22Rv1 (cell line): ENCODE data around the gene SDHAF1.
"Not testable (repeated sequence)": the region's sequence is repeated elsewhere in the genome, so short reads cannot be mapped to it uniquely, and the experiment has no call there.

Experiments
- H3K27ac ChIP-seq: fragments of 450-650 bp; 2 replicates; pipeline ENCODE4 v1.5.1; 2017
- ZFX ChIP-seq: fragments of 450-650 bp; IDR thresholded peaks from 2 replicates; pipeline ENCODE4 v1.6.1; 2017; ENCODE audit warnings: antibody characterized with exemption, borderline replicate concordance
- TF ChIP-seq, protein P1 (sequence below): fragments of 450-650 bp; IDR thresholded peaks from 2 replicates; pipeline ENCODE4 v1.5.1; 2017; ENCODE audit warnings: mild to moderate bottlenecking

Gene SDHAF1

DNA sequence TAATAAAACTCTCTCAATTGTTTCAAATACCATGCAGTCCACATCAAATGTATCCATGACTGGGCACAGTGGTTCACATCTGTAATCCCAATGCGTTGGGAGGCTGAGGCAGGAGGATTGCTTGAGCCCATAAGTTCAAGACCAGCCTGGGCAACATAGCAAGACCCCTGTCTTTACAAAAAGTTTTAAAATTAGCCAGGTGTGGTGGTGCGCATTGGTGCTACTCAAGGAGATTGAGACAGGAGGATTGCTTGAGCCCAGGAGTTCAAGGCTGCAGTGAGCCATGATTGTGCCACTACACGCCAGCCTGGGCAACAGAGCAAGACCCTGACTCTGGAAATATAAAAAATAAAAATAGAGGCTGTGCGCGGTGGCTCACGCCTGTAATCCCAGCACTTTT lies 32.7 kb downstream of the SDHAF1 start:
- TF ChIP-seq, protein P1, sequence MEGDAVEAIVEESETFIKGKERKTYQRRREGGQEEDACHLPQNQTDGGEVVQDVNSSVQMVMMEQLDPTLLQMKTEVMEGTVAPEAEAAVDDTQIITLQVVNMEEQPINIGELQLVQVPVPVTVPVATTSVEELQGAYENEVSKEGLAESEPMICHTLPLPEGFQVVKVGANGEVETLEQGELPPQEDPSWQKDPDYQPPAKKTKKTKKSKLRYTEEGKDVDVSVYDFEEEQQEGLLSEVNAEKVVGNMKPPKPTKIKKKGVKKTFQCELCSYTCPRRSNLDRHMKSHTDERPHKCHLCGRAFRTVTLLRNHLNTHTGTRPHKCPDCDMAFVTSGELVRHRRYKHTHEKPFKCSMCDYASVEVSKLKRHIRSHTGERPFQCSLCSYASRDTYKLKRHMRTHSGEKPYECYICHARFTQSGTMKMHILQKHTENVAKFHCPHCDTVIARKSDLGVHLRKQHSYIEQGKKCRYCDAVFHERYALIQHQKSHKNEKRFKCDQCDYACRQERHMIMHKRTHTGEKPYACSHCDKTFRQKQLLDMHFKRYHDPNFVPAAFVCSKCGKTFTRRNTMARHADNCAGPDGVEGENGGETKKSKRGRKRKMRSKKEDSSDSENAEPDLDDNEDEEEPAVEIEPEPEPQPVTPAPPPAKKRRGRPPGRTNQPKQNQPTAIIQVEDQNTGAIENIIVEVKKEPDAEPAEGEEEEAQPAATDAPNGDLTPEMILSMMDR, result no peak
- TF ChIP-seq ZFX, result no peak

DNA sequence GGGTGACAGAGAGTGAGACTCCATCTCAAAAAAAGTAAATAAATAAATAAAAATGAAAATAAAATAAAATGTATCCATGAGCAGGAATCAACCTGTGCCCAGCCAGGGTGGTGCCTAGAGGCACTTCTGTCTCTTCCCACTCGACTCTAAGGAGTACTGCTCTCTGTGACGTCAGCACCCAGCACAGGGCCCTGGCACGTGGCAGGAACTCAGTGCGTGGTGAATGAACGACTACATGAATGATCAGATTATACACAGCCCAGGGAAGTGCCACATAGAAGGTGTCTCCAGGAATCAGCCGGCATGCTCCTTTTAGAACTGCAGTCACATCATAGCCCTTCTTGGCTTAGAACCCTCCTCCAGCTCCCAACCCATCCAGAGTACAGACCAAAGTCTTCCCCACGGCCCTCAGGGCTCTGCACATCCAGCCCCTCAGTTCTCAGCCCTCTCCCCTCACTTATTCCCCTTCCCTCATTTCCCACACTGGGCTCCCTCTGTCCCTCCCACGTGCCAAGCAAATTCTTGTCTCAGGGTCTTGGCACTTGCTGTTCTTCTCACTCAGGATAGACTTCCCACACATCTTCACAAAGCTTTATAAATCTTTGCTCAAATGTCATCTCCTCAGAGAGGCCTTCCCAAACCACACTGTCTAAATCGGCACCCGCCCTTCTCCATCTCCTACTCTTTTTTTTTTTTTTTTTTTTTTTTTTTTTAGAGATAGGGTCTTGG lies 33.5 kb downstream of the SDHAF1 start:
- TF ChIP-seq, protein P1, result no peak
- no peak for TF ChIP-seq ZFX
- H3K27ac ChIP-seq, result no peak overlapping the region

More for the DNA sequence above, 32.7 kb downstream of the SDHAF1 start:
- H3K27ac ChIP-seq, result no peak overlapping the region

DNA sequence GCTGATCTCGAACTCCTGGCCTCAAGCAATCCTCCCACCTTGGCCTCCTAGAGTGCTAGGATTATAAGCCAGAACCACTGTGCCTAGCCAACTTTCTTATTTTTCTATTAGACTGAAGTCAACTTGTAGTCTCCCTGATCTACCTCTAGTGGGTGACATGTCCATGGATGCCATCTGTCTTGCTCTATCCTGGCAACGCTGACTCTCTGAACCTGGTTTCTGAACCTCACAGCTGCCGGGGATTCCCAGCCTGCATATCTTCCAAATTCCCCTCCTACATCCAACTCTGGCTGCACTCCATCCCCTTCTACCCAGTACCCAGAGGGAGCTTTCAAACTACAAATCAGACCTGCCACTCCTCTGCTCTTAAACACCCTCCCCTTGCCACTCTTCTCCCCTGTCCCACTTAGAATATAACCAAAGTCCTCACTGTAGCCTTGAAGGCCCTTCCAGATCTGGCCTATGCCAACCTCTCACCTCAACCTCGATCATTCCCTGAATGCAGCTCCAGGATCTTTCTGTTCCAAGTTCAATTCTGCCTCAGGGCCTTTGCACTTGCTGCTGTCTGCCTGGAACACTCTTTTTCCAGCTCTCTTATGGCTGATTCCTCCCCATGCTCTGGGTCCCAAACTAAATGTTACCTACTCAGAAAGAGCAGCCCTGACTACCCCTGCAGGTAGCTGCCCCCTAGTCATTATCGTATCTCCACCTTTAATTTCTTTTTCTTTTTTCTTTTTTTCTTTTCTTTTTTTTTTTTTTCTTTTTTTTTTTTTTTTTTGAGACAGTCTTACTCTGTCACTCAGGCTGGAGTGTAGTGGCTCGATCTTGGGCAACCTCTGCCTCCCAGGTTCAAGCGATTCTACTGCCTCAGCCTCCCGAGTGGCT lies 35.5 kb downstream of the SDHAF1 start:
- TF ChIP-seq ZFX, result no peak
- TF ChIP-seq, protein P1, result no peak
- H3K27ac ChIP-seq, result peak overlapping the region; percentile 27; the same call in 1 of the 2 replicates

GRCh38 chr19:36031308-36031707 lies 36.3 kb downstream of the SDHAF1 start:
- TF ChIP-seq, protein P1, result no peak
- no peak for TF ChIP-seq ZFX
- H3K27ac ChIP-seq, result no peak overlapping the region

DNA sequence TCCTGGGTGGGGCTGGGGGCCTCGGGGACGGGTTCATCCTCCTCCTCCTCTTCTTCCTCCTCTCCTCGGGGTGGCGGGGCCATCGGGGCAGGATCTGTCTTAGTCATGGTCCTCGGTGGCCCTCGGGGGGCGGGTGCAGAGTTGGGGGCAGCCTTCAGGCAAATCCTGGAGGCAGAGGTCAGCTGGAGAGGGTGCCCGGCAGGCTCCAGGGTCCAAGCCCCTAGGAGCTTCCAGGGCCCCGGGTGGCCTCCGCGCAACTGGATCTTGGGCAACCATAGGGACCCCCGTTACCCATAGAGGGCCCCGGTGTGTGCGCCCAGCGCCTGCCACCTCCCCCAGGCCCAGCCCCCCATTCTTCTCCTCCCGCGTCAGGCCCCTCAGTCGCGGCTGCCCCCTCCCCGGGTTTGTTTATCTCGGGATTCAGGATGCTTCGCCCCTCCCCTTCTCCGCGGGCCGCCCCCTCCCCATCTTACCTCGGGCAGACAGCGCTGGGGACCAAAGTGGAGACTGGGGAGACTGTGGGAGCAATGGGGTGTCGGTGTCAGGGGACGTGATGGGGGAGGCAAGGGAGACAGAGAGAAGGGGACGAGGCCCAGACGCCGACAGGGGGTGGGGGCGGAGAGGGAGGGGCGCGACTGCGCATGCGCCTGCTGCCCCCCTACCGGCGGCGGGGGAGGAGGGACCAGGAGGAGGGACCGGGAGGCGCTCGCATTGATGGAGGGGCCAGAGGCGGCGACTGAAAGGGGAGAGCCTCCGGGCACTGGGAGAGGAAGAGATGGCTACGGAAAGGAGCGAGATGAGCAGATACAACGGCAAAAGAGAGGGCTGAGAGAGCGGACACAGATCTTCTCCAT lies 37.5 kb downstream of the SDHAF1 start, which contains the start of gene CLIP3:
TSS of gene CLIP3 (minus strand) at position 623 of the 854 bp plus-strand sequence. CDS start at position 107, 516 bp downstream.
- TF ChIP-seq, protein P1, result no peak
- TF ChIP-seq ZFX, result no peak

GRCh38 chr19:36040495-36040894 lies 45.5 kb downstream of the SDHAF1 start:
- TF ChIP-seq ZFX, result no peak
- TF ChIP-seq, protein P1, result no peak
- H3K27ac ChIP-seq, result no peak overlapping the region

More for the DNA sequence above, 37.5 kb downstream of the SDHAF1 start, which contains the start of gene CLIP3:
- no peak within 1 kb of the TSS for H3K27ac ChIP-seq

DNA sequence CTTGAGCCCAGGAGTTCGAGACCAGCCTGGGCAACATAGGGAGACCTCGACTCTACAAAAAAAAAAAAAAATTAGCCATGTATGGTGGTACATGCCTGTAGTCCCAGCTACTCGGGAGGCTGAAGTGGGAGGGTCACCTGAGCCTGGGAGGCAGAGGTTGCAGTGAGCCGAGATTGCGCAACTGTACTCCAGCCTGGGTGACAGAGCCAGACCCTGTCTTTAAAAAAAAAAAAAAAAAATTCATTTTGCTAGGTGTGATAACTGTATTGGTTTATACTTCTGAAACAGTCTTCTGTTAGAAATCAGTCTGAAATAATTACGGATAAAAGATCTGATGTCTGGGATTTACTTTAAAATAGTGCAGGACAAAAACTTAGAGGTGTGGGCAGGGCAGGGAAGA lies 46.1 kb downstream of the SDHAF1 start:
- not testable (repeated sequence) for H3K27ac ChIP-seq
